Endothelial cell of hepatic sinusoid (primary cell): ENCODE measurements around the gene FRAS1.
"Not testable (repeated sequence)": the region's sequence is repeated elsewhere in the genome, so short reads cannot be mapped to it uniquely, and the experiment has no call there.

Experiments
- in situ Hi-C: cut with HindIII; loops from 2 replicates; pipeline ENCODE4 v1.10.0; 2017; ENCODE audit warnings: low sequenced_read_pairs

Gene FRAS1

GRCh38 chr4:78095081-78095480, 38.0 kb downstream of the FRAS1 start:
- in situ Hi-C loops, result no loop called here

GRCh38 chr4:78099058-78099457, 41.9 kb downstream of the FRAS1 start:
- in situ Hi-C loops, result no loop called here

- in situ Hi-C loops, result no loop called here
Measured at GRCh38 chr4:78100060-78100459, 42.9 kb downstream of the FRAS1 start.

- in situ Hi-C loops, result no loop called here
Measured at GRCh38 chr4:78119698-78120097, 62.6 kb downstream of the FRAS1 start.

GRCh38 chr4:78120144-78120880, 63.2 kb downstream of the FRAS1 start:
- in situ Hi-C loops, result no loop called here

- in situ Hi-C loops, result no loop called here
Measured at GRCh38 chr4:78121338-78121904, 64.3 kb downstream of the FRAS1 start.

- in situ Hi-C loops, result not testable (repeated sequence)
Measured at GRCh38 chr4:78125834-78126331, 68.8 kb downstream of the FRAS1 start.

GRCh38 chr4:78129383-78130108, 72.4 kb downstream of the FRAS1 start:
- in situ Hi-C loops, result loop anchor here (5.0 kb wide), 1 partner anchor 57 kb away; no protein-coding TSS in a partner anchor

GRCh38 chr4:78131403-78131802, 74.3 kb downstream of the FRAS1 start:
- in situ Hi-C loops, result loop anchor here (5.0 kb wide), 1 partner anchor 59 kb away; no protein-coding TSS in a partner anchor

- in situ Hi-C loops, result no loop called here
Measured at GRCh38 chr4:78136109-78137081, 79.3 kb downstream of the FRAS1 start.

- in situ Hi-C loops, result no loop called here
Measured at GRCh38 chr4:78137532-78137931, 80.4 kb downstream of the FRAS1 start.

GRCh38 chr4:78138252-78138651, 81.1 kb downstream of the FRAS1 start:
- in situ Hi-C loops, result no loop called here

GRCh38 chr4:78143634-78144033, 86.5 kb downstream of the FRAS1 start:
- in situ Hi-C loops, result no loop called here

GRCh38 chr4:78145008-78145407, 87.9 kb downstream of the FRAS1 start:
- in situ Hi-C loops, result no loop called here

GRCh38 chr4:78145622-78146021, 88.5 kb downstream of the FRAS1 start:
- in situ Hi-C loops, result no loop called here

GRCh38 chr4:78149751-78150542, 92.8 kb downstream of the FRAS1 start:
- in situ Hi-C loops, result no loop called here

GRCh38 chr4:78150543-78150864, 93.4 kb downstream of the FRAS1 start:
- in situ Hi-C loops, result no loop called here

- in situ Hi-C loops, result no loop called here
Measured at GRCh38 chr4:78152795-78153194, 95.7 kb downstream of the FRAS1 start.

GRCh38 chr4:78154972-78155590, 98.0 kb downstream of the FRAS1 start:
- in situ Hi-C loops, result loop anchor here (5.0 kb wide), 1 partner anchor 107 kb away; no protein-coding TSS in a partner anchor
